RPMI7951 (cell line): ENCODE measurements around the gene ABCB11. TPM values are rescaled to one million over a fixed set of nuclear protein-coding genes. Genes with fewer than 3 reads are reported as not detected.
A peak's percentile ranks its signal among the peaks of the same experiment; 100 is the strongest.
"Not testable (repeated sequence)": the region's sequence is repeated elsewhere in the genome, so short reads cannot be mapped to it uniquely, and the experiment has no call there.

ENCODE experiments used
- DNase-seq: peaks from one replicate; pipeline ENCODE4 v3.0.0-alpha.2; 2012; ENCODE audit warnings: low read depth
- total RNA-seq: library from RNA; depleted of rRNA; stranded (reverse); fragments of >200 nt; shearing (Covaris generic); gene quantifications from 2 replicates; pipeline ENCODE4 v1.2.3, GENCODE V29; 2014; rRNA removed

ABCB11 gene
- total RNA-seq, 1 experiment from 2014 or later, result not detected

DNA sequence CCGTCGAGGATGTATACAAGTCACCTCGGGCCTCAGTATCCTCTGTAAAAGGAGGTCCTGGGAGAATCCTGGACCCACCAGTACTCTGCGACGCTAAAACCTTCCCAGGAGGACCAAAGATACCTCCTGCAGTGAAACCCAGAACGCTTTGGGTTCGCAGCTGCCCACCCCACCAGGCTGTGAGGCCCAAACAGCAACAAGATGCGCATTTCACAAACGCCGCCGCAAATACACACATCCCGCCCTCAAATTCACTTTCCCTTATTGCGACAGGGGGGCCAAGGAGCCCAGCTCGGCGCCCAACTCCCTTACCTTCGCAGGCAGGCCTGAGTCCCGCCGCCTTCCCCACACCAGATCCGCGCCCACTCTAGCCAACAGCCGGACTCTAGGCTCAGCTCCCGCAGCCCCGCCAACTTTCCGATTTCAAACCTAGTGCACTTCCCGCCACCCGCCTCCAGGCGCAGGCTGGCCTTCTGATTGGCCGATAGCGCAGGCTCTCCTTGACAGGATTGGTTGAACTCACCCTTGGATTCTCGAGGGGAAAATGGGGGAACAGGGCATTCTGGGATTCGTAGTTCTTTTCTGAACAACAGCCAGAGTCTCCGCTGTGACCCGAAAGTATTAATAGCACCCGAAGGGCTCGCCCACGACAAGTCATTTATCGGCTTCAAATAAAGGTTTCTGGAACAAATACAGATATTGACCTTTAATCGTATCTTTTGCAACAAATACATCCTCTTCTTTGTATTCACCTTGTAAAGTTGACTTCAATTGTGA is 140.9 kb downstream of the ABCB11 start, which contains the start of gene SPC25:
Gene SPC25 (minus strand): TSS at position 425 of the 777 bp plus-strand sequence. CDS start 911 bp downstream, outside the sequence.
- DNase-seq, result peak; percentile 93

DNA sequence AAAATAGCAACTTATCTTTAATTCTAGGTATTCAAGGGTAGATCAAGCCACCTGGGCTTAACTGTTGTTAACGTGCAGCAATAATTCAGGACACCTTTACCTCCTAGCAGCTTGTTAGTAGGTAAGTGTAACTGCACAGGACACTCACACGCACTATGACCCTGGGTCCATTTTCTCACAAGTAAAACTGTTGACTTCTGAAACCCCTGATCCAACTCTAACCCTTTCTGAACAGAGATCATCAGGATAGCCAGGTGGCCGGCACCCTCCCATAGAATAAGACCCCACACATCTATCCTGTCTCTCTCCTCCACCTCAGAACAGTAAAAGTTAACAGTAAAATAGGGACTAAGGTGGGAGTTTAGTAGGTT is 141.5 kb downstream of the ABCB11 start:
- no peak for DNase-seq

DNA sequence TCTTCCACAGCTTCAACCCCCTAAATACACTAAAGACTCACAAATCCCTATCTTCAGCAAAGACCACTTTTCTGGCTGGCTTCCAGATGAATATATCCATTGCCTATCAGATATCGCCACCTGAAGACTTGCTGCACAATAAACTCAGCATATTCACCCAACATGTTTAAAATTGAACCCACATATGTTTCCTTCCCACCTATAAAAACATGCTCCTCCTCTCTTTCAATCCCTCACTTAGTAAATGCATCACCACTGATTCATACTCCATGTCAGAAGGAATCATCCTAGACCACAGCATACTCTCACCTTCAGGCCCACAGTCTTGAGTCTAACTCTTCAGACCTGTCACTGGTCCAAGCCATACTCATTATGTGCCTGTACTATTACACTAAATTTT is 146.1 kb downstream of the ABCB11 start:
- peak; percentile 29 for DNase-seq

DNA sequence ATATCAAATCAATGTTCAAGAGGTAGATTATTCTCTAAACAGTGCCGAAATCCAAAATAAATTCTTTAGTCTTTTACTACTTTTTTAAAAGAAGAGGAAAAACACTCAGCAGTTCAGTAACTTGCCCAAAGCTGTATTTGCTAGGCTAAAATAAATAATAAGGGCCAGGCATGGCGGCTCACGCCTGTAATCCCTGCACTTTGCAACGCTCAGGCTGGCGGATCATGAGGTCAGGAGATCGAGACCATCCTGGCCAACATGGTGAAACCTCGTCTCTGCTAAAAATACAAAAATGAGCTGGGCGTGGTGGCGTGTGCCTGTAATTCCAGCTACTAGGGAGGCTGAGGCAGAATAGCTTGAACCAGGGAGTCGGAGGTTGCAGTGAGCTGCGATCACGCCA is 149.0 kb downstream of the ABCB11 start:
- not testable (repeated sequence) for DNase-seq

DNA sequence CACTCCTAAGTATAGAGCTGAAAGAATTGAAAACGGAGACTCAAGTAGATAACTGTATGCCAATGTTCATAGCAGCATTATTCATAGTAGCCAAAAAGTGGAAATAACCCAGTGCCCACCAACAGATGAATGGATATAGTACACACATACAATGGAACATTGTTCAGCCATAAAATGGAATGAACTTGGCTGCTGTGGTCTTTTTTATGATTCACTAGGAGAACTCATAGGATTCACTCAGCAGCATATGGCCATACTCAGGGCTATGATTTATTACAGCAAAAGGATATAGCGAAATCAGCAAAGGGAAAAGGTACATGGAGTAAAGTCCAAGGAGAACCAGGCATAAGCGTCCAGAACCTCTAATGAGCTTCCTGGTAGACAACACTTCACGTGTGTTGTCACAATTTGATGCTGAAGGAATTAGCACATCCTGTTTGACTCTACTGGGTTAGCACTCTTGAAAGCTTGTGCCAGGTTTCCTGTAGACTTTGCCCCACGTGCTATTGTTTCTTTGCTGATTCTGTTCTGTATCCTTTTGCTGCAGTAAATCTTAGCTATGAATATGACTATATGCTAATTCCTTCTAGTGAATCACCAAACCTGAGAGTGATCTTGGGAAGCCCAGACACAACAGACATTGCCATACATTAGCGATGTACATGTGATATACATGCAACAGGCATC is 156.6 kb downstream of the ABCB11 start:
- DNase-seq, result peak; percentile 42

DNA sequence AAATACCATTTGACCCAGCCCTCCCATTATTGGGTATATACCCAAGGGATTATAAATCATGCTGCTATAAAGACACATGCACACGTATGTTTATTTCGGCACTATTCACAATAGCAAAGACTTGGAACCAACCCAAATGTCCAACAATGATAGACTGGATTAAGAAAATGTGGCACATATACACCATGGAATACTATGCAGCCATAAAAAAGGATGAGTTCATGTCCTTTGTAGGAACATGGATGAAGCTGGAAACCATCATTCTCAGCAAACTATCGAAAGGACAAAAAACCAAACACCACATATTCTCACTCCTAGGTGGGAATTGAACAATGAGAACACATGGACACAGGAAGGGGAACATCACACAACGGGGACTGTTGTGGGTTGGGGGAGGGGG is 160.3 kb downstream of the ABCB11 start:
- not testable (repeated sequence) for DNase-seq

Other genes starting within 250 kb of the ABCB11 start
- gene NOSTRIN, start 228.7 kb downstream of the ABCB11 start, total RNA-seq, result 0.20 TPM in 1 of 2 replicates, not detected in the other
- gene SPC25, start 140.9 kb downstream of the ABCB11 start, total RNA-seq, result 49.0 and 53.0 TPM in 2 replicates
- not detected in 2 replicates for gene G6PC2, start 130.0 kb downstream of the ABCB11 start, total RNA-seq
- gene DHRS9, start 38.2 kb upstream of the ABCB11 start, total RNA-seq, result not detected in 2 replicates